HG02678 (cell line): ENCODE data around the gene MYCN.
"Not testable (repeated sequence)": the region's sequence is repeated elsewhere in the genome, so short reads cannot be mapped to it uniquely, and the experiment has no call there.

ENCODE experiments used
- ATAC-seq: cut with Tn5 transposase; IDR thresholded peaks from one replicate; pipeline ENCODE4 v1.9.1; 2021; ENCODE audit warnings: mild to moderate bottlenecking, moderate library complexity; ENCODE audit not compliant: unreplicated experiment

Gene MYCN

DNA sequence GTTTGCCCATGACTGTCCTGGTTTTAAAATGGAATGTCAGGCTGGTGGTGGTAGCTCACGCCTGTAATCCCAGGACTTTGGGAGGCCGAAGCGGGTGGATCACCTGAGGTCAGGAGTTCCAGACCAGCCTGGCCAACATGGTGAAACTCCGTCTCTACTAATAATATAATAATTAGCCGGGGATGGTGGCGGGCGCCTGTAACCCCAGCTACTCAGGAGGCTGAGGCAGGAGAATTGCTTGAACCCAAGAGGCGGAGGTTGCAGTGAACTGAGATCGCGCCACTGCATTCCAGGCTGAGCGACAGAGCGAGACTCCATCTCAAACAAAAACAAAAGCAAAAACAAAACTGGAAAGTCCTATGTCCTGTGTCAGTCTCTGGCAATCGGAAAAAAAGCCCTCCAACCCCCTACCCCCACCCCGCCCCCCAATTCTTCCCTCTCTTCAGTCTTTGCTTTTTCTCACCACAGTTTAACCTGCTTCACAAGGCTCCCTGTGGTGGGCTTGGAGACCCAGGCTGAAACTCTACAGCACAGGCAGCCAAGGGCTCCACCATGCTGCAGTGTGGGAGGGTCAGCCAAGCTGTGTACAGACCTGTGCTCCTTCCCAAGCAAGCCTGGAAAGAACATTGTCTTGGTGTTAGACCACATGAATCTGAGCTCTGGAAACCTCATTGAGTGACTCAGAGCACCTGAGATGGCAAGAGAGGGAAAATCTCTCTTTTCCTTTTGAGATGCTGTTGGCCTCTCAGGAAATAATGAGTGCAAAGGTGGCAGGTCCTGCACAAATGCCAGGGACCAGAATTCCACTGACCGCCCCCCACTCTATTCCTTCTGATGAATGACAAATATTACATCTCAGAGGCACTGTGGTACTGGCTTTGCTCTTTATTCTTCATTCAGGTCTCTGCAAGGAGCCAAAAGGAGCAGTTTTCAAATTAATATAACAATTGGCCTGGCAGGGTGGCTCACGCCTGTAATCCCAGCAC lies 16.7 kb downstream of the MYCN start:
- no peak for ATAC-seq

DNA sequence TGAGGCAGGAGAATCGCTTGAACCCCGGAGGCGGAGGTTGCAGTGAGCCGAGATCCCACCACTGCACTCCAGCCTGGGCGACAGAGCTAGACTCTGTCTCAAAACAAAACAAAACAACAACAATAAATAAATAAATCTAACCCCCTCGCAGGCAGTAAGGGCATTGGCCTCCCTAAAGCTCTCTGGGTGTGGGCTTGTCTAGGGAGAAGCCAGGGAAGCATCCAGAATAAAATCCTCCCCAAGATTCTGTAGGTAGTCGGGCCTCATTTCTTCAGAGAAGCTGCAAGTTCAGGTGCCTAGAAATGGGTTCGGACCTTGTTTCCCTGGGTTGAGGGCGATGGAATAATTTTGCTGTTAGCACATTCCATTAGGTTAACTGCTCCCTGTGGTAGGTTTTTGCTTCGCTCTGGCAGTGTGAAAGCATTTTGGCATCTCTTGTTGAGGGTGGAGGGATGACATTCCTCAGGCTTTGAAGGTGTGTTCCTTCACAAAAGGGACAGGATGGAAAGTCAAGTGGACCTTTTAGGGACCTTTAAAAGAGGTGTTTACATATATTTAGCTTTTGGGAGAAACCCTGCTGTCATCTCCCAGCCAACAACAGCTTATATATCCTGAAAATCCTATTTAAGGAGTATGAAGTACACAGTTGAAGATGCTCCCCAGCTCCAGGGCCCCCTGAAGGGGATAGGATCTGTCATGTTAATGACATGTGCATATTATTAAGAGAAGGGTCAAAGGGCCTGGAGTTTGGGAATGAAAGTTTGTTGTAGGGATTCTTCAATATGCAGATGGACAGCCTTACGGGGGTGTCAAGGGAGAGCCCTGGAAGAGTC lies 17.7 kb downstream of the MYCN start:
- ATAC-seq: no peak

DNA sequence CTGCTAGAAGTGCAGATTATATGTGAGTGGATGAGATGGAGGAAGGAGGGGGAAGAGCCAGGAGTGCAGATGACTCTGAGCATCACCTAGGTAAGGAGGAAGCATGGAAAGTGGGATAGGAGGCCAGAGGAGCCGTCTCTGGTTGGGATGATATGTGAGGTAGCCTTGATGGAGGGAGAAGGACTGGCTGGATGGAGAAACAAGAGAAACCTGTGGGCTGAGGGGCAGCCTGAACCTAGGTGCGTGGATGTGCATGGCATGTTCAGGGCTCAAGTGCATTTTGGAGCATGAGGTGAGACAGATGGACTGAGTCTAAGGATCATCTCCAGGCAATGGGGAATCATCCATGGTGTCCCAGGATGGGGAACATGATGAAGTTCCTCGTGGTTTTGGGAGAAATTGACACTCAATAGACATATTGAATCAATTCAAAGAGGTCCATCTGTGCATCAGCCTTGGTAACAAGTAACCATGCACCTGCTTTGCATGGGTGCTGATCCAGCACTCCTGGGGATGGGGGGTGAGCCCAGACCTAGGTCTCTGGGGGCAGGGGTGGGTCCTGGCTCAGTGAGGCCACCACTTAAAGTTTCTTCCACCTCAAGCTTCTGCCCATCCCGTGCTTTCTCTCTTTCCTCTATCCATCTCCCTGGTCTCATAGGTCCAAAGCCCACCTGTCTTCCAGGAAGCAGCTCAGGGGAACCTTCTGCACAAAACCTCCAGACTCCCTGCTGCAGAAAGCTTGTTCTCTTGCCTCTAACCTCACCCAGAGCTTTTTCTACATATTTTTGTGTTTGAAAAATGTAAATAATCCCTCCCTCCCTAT lies 19.2 kb downstream of the MYCN start:
- no peak for ATAC-seq

GRCh38 chr2:15960154-15960520 lies 19.8 kb downstream of the MYCN start:
- not testable (repeated sequence) for ATAC-seq

DNA sequence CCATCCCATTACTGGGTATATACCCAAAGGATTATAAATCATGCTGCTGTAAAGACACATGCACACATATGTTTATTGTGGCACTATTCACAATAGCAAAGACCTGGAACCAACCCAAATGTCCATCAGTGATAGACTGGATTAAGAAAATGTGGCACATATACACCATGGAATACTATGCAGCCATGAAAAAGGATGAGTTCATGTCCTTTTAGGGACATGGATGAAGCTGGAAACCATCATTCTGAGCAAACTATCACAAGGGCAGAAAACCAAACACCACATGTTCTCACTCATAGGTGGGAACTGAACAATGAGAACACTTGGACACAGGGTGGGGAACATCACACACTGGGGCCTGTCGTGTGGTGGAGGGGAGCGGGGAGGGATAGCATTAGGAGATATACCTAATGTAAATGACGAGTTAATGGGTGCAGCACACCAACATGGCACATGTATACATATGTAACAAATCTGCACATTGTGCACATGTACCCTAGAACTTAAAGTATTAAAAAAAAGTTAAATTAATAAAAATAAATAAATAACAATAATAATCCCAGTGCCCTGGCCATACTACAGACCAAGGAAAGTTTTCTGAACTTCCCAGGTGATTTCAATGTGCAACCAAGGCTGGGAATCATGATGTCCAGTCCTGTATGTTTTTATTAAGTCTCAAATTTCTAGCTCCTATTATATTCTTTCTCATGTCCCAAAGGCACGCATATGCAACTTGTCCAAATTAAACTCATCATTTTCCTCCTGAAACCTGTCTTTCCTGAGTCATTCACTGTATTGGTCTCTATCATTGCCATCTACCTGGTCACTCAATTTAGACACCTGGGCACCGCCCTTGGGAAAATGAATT lies 23.0 kb downstream of the MYCN start:
- not testable (repeated sequence) for ATAC-seq

GRCh38 chr2:15963977-15964670 lies 23.8 kb downstream of the MYCN start:
- no peak for ATAC-seq

DNA sequence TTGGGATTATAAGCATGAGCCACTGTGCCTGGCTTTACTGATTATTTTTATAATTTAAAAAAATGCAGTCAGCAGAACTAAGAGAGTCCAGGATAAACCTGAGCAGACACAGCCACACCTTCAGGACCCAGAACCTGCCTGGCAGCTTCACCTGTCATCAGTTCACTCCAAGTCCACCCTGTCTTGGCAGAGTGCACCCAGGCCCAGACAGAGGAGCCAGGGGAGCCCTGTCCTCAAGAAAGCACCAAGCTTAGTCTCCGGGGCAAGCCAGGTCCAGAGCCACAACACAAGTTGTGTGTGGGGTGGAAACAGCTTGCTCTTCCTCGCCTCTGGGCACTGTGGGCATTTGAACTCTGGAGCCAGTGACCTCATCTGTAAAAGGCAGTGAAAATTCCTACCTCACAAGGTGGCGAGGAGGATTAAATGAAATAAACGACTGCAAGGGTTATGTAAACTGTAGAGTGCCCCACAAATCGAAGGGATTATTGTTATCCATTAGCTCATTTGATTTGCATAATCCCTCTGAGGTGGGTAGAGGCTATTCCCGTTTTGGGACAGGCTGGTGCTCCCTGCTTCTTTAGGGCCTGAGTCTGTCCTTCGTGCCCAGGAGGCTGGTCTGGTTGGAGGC lies 24.7 kb downstream of the MYCN start:
- ATAC-seq: no peak

DNA sequence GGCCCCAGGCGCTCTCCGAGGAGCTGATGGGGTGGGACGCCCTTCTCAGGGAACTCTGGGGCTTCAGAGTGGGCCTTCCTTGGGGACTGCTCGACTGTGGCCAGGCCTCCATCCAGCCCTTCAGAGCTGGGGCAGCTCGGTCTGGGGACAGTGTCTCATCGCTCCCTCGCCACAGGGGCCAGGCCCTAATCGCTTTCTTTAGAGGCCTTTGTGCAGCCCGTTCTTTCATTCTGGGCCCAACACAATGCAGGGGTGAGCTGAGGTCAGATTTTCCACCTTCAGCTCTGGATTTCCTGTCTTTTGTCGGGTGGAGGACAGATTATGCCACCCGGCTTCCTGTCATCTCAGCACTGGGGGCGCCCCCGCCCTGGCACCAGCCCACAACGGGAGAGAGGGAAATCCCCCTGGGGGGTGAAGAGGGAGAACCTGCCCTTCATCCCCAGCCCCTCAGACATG lies 25.2 kb downstream of the MYCN start:
- no peak for ATAC-seq

DNA sequence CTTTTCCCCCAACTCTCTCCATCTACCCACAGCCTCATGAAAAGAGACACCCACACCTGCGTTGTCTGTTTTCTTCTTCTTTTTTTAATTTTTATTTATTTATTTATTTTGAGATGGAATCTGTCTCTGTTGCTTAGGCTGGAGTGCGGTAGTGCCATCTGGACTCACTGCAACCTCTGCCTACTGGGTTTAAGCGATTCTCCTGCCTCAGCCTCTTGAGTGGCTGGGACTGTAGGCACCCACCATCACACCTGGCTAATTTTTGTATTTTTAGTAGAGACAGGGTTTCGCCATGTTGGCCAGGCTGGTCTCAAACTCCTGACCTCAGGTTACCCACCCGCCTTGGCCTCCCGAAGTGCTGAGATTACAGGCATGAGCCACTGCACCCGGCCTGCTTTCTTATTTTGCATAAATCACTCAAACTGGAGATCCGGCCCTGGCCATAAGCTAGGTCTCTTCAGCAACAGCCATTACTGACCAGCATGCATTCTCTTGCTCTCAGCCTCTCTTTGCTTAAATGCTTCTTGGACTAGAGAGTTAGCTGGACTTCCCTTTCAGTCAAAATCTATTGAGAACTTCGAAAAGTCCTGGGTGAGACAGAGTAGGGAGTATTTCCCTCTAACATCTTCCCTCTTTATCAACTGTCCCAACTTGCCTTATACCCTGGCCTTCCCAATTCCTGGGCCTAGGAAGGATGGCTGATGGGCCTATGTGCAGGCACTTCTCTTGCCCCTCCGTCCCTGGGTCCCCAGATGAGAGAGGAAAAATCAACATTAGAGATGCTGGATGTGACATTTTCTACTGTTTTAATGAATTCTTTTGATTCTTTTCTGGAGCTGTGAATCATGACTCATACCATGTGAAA lies 27.3 kb downstream of the MYCN start:
- no peak for ATAC-seq

DNA sequence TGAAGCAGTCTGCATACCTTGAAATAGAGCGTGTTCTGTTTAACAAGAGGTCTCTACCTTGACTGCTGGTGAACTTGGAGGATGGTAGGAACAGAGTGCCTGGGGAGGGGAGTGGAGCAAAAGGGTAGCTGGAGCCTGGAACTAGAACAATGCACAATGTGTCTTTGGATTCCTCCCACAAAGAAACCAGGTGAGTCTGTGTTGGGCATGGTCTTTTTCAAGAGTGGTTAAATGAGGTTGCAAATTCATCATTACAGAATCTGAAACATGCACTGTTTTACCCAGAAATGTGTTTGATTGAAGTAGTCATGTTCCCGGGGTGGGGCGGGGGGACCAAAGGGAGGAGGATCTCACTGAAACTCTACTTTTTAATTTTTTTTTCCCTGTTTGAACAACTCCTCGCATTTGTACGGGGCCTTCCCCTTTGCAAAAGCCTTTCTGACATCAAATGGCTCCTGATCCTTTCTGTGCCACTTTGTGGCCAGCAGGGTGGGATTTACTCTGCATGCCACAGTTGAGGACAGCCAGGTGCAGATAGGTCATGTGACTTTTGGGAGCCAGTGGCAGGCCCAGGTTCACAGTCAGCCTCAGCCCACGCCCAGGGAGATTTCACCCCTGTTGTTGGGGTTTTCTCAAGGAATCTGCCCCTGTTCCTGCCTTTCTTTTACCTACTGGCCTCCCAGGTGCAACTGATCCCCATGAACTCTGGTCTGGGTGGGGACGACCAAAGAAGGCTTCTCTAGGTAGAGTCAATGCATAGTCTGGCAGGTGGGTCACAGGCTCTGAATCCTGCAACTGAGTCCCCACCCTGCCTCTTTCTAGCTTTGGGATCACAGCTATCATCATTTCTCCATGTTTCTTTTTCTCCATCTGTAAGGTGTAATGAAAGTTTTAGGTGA lies 28.2 kb downstream of the MYCN start:
- no peak for ATAC-seq

GRCh38 chr2:15969214-15969613 lies 28.9 kb downstream of the MYCN start:
- ATAC-seq: no peak

DNA sequence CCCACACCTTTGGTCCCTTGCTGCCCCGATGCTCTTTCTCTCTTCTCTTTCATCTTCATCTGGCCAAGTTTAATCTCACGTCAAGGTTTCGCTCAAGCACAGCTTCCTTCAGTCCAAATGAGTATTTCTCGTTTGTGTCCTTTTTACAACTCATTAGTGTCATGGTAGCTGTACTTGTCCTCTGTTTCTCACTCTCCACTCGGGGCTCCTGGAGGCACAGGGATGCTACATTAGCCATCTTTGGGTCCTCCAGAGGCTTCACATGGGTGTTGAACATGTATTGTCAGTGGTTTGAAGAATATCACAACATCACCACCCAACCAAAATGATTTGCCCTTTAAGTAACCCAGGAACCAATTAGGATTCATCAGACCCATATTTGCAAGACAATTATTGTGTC lies 30.4 kb downstream of the MYCN start:
- ATAC-seq: no peak

- no peak for ATAC-seq
These were observed 31.0 kb downstream of the MYCN start for GRCh38 chr2:15971351-15971750.

GRCh38 chr2:15971831-15972522 lies 31.6 kb downstream of the MYCN start:
- ATAC-seq: no peak

DNA sequence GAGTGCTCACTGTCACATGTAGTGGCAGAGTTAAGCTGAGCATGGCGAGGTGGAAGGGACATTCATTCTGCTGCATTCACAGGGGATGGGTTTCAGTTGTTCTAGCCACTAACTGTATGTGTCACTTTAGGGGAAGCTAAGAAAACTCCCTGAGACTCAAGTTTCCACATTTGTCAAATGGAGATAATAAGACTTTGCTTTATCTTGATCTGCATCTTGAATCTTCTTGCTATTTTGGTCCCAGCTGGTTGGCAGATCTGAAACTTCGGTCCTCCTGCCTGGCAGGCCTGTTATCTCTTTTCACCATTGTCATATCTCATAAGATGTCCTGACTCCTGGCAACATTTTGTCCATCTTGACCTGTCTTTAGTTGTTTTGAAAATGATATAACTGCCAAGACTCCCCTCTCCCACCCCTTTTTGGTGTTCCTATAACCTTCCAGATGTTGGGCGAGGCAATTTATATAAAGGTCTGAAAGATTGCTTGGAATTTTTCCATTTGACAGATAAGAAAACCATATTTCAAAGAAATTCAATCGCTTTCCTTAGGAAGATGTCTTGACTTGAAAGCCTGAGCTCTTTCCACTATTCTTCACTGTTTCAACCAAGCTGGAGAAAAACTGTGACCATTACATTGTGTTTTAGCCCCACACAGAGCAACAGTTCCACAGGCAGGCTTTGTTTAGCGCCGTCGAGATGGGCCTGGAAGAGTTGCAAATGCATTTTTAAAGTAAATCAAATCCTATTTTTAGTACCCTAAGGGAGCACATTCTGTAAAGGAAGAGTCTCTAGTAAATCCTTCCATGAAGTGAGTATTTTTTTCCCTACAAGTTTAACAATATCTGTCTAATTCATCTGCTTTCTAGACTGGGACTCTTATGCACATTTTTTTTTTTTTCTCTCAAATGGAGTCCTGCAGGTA lies 33.4 kb downstream of the MYCN start:
- no peak for ATAC-seq
